Stimulated activated CD4-positive, alpha-beta T cell treated with anti-CD3 and anti-CD28 coated beads, Interleukin-4, amount 100 ng/mL, for 48 hours (primary cell): ENCODE data around the gene CFTR.
"Not testable (repeated sequence)": the region's sequence is repeated elsewhere in the genome, so short reads cannot be mapped to it uniquely, and the experiment has no call there.

Experiments used
- DNase-seq, 2 donors: peaks; one replicate each; pipeline ENCODE4 v3.0.0-alpha.2; 2020; ENCODE audit warnings: low read depth in 2 of 2

CFTR gene

DNA sequence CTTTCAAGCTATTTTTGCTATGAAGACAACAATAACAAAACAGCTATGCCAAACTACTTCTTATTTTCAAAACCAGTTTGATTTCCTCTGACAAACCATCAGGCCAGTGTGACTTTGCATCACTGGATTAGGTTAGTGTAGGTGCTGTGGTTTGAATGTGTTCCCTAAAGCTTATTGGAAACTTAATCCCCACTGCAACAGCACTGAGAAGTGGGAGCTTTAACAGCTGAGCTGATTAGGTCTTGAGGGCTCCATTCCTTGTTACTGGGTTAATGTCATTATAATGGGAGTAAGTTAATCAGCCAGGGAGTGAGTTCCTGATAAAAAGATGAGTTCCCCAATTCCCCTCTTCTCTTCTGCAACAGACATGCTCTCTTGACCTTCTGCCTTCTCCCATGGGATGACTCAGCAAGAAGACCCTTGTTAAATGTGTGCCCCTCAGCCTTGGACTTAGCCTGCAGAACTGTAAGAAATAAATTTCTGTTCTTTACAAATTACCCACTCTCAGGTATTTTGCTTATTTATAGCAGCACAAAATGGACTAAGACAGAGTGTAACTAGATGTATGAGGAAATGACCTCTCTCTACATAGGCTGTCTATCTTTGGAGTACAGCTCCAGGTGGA, 206.6 kb downstream of the CFTR start:
- DNase-seq, result no peak

DNA sequence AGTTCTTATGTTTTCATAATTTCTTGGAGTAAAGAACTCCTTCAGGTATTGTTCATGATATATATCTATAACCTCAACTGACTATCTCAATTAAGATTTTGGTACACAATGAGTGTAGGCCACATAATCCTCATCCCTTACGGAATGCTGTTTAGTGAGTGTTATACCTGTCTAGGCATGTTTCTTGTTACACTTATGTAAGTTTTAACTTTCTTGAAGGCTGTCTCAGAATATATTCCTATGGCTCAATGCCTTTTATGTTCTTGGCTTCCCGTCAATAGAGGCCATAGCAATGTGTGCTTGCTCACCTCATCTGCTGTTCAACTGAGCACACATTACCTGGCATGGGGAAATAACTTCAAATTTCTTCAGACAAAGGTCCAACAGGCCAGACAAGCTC, 208.3 kb downstream of the CFTR start:
- no peak for DNase-seq

DNA sequence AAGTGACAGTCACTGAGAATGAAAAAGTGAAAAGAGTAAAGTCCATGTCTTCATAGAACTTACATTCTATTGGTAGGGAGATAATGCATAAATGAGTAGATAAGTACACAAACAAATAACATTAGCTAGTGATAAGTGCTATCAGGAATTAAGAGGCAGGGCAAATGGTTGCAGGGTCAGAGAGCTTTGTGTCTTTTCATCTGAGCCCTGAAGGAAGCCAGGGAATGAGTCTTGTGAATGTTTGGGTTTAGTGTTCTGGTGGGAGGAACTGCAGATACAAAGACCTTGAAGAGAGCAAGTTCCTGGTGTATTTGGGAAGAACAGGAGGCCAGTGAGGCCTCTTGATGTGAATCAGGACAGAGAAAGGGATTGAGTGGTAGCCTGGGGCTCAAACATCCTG, 209.6 kb downstream of the CFTR start:
- DNase-seq, result no peak

DNA sequence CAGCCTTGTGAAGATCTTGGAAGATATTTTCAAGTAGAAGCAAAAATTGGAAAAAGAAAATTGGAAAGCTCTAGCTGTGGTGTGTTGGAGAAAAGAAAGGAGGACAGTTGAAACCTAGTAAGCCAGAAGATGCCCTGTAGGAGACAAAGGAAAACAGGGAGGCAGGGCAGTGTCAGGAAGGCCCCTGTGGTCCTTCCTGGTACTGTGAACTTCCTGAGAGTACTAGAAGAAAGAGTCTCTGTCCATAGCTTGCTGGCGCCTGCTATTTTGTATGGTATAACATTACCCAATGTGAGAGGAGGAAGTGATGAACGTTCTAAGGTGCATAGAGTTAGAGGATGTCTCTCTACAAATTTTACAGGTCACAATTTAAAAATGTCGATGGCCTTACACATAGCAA, 210.3 kb downstream of the CFTR start:
- no peak for DNase-seq

DNA sequence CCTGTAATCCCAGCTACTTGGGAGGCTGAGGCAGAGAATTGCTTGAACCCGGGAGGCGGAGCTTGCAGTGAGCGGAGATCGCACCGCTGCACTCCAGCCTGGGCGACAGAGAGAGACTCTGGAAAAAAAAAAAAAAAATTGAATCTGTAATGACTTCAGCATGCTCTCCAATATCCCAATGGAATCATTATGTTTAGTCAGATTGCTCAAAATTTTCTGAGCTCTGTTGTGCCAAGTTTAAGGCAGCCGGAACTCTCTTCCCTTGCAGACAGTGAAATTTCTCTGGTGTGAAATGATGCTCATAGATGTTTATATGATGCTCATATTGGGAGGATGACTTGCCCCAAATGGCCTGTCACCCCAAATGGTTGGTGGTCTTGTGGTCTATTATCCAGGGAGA, 212.5 kb downstream of the CFTR start:
- DNase-seq, result no peak

DNA sequence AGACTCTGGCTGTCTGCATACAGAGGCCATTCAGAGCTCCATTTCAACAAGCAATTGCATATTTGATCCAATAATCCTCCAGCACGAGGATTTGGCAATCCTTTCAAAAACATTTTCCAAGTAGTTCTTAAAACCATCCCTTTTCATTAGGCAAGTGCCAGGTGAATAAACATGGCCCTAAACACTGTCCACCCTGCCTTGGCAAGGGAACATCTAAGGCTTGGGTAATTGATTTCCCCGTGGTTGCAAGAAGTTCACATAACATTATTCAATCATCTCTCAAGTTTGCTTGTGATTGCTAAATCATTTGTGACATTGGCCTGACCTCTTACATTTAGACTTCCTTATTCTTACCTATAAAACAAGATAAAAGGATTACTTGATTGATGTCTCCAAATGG, 218.2 kb downstream of the CFTR start:
- DNase-seq, result no peak

DNA sequence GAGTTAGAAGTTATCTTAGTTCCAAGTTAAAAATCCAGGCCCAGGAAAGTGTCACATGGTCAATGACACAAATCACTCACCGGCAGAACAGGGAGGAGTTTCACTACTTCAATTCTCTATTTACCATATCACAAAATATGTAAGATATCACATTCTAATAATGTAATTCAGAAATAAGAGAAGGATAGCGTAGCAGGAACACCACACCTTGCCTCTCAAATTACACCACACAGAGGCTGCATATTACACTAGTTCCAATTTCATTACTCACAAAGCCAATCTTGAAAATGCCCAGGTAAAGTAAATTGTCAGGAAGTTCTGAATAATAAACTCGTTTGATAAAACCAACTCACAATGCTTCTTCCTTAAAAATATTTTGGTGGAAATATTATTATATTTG, 224.2 kb downstream of the CFTR start:
- no peak for DNase-seq

- DNase-seq, result no peak
Measured at GRCh38 chr7:117705630-117706029, 225.8 kb downstream of the CFTR start.

GRCh38 chr7:117706210-117706609, 226.4 kb downstream of the CFTR start:
- DNase-seq, result no peak

DNA sequence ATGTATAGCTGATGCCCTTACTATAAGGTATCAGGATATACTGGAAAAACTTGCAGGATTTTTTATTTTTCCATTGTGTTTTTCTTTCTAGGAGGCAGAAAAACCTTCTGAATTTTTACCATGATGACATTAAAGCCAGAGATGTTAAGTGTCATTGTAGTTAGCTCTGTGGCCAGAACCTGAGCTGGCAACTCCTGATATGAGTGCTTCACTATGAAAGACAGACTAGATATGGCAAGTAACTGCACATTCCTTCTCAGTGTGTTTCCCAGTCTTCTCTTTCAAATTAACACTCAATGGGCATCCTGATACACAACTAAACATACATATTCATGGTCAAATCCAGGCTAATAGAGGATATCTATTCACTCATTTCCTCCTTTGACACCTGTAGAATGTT, 227.3 kb downstream of the CFTR start:
- no peak for DNase-seq

DNA sequence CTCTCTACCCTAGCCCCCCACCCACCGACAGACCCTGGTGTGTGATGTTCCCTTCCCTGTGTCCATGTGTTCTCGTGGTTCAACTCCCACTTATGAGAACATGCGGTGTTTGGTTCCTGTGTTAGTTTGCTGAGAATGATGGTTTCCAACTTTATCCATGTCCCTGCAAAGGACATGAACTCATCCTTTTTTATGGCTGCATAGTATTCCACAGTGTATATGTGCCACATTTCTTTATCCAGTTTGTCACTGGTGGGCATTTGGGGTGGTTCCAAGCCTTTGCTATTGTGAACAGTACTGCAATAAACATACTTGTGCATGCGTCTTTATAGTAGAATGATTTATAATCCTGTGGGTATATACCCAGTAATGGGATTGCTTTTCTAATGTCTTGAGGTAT, 228.3 kb downstream of the CFTR start:
- not testable (repeated sequence) for DNase-seq

- no peak for DNase-seq
Measured at GRCh38 chr7:117711556-117711955, 231.7 kb downstream of the CFTR start.

DNA sequence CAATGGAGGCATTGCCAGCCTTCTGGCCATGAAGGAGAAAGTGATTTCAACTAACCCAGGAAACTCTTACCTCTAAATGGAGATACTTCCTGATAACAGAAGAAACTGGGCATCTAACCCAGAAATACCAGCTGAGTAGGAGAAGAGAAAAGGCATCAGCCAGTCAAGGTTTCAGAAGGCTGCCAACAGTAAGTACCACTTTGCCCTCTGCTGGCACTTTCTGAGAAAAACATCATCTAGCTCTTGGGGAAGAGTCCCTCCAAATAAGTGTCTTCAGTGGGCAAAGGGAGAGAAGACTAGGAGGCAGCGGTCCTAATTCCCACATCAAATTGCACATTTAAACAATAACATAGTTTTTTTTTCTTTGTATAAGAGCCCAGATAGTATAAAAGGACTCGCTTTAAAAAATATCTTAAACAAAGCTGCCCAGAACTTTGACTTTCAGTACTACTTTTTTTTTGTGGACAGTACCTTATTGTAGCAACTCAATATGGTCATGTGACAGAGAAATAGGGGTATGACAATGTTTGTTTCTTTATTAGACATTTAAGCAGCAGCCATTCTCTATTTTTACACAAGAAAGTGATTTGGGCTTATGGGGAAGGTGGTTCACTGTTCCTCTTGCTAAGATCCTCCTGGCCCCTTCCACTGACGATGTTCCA, 236.1 kb downstream of the CFTR start:
- DNase-seq, result no peak

DNA sequence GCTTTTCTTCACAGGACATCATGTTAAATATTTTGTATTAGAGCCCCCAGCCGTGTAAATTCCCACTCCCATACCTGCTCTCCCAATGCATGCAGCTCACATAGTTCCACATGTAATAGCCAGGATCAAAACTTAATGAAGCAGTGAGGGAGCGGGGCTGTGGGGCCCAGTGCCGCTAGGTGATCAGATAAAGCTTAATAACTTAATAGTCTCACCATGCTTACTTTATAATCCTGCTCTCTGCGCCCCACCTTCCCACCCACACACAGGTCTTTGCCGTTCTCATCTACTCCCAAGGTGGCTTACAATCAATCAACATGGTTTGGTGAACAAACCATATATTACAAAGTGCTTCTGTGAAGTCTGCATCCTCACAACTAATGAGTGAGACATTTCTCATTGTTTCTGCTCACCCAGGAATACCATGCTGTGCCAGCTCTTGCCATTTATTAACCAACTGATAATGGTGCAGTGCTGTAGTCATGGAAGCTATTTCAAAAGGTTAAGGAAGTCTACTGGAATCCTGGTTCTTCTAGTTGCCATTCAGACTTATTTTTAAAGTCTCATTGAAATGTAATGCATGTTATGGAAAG, 237.0 kb downstream of the CFTR start:
- DNase-seq, result no peak

DNA sequence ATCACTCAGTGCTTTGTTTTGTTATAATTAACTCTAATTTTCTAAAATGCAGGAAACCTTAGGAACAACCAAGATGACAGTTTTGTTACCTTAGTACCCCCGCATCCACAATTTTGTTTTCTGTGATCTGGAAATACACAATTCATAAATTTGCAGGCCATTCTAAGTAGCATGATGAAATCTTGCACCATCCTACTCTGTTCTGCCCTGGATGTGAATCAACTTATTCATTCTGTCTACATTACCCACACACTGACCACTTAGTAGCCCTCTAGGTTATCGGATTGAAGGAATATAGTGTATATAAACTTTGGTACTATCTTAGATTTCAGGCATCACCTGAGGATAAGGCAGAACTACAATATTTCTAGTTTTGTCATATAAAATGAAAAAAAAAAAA, 237.5 kb downstream of the CFTR start:
- no peak for DNase-seq
